HG03457 (cell line): ENCODE results near the gene FAM240A.
"Not testable (repeated sequence)": the region's sequence is repeated elsewhere in the genome, so short reads cannot be mapped to it uniquely, and the experiment has no call there.

Source experiments
- ATAC-seq: cut with Tn5 transposase; IDR thresholded peaks from one replicate; pipeline ENCODE4 v1.9.1; 2021; ENCODE audit warnings: moderate number of reproducible peaks; ENCODE audit not compliant: unreplicated experiment

FAM240A gene

GRCh38 chr3:46612324-46612723 is at the start of gene FAM240A:
Gene FAM240A, plus strand, starts transcription at chr3:46612525. Its CDS starts 159 bp downstream, at chr3:46612684.
- no peak for ATAC-seq

- ATAC-seq, result no peak
Observed at GRCh38 chr3:46564190-46565021, 47.9 kb upstream of the FAM240A start.

GRCh38 chr3:46565077-46565476 is 47.2 kb upstream of the FAM240A start:
- no peak for ATAC-seq

GRCh38 chr3:46565607-46566039 is 46.7 kb upstream of the FAM240A start:
- no peak for ATAC-seq

GRCh38 chr3:46566040-46566641 is 46.2 kb upstream of the FAM240A start, which contains the start of gene LRRC2:
Gene LRRC2, minus strand, starts transcription at chr3:46566302. Its CDS starts 14,711 bp downstream, at chr3:46551591.
- no peak for ATAC-seq

GRCh38 chr3:46571684-46572083 is 40.6 kb upstream of the FAM240A start:
- ATAC-seq, result no peak

GRCh38 chr3:46573701-46574100 is 38.6 kb upstream of the FAM240A start:
- ATAC-seq, result no peak

GRCh38 chr3:46574243-46574646 is 38.1 kb upstream of the FAM240A start:
- ATAC-seq, result no peak

GRCh38 chr3:46574881-46575576 is 37.3 kb upstream of the FAM240A start:
- ATAC-seq, result no peak

- ATAC-seq, result no peak
Observed at GRCh38 chr3:46575577-46576222, 36.6 kb upstream of the FAM240A start.

- ATAC-seq, result no peak
Observed at GRCh38 chr3:46576386-46576785, 35.9 kb upstream of the FAM240A start.

GRCh38 chr3:46576879-46577278 is 35.4 kb upstream of the FAM240A start:
- no peak for ATAC-seq

- not testable (repeated sequence) for ATAC-seq
Observed at GRCh38 chr3:46577580-46578249, 34.6 kb upstream of the FAM240A start.

GRCh38 chr3:46578973-46579755 is 33.2 kb upstream of the FAM240A start:
- ATAC-seq, result no peak

- ATAC-seq, result no peak
Observed at GRCh38 chr3:46579756-46580286, 32.5 kb upstream of the FAM240A start.

GRCh38 chr3:46580675-46581074 is 31.6 kb upstream of the FAM240A start:
- ATAC-seq, result no peak

- no peak for ATAC-seq
Observed at GRCh38 chr3:46584598-46585467, 27.5 kb upstream of the FAM240A start.
